SJSA1 (cell line): ENCODE data around the gene ICAM4. TPM values are rescaled to one million over a fixed set of nuclear protein-coding genes. Genes with fewer than 3 reads are reported as not detected.
A peak's percentile ranks its signal among the peaks of the same experiment; 100 is the strongest.
"Not testable (repeated sequence)": the region's sequence is repeated elsewhere in the genome, so short reads cannot be mapped to it uniquely, and the experiment has no call there.

Experiments used
- DNase-seq, 2 experiments: peaks; one replicate each; pipeline ENCODE4 v3.0.0-alpha.2; 2015 to 2020; ENCODE audit warnings: low spot score in 2 of 2, low read depth in 1 of 2
- H3K27ac ChIP-seq: fragments of 250-450 bp; sonication (Bioruptor Pico); 2 replicates; pipeline ENCODE4 v1.5.1; 2020; ENCODE audit warnings: mild to moderate bottlenecking, moderate library complexity
- H3K27me3 ChIP-seq: fragments of 250-450 bp; sonication (Bioruptor Pico); replicated peaks from 2 replicates; pipeline ENCODE4 v1.5.1; 2020; ENCODE audit warnings: mild to moderate bottlenecking, moderate library complexity
- H3K36me3 ChIP-seq: fragments of 250-450 bp; sonication (Bioruptor Pico); 2 replicates; pipeline ENCODE4 v1.5.1; 2020; ENCODE audit warnings: mild to moderate bottlenecking
- H3K4me1 ChIP-seq: fragments of 250-450 bp; sonication (Bioruptor Pico); replicated peaks from 2 replicates; pipeline ENCODE4 v1.6.1; 2021; ENCODE audit warnings: mild to moderate bottlenecking
- H3K4me3 ChIP-seq: fragments of 250-450 bp; sonication (Bioruptor Pico); 2 replicates; pipeline ENCODE4 v1.5.1; 2020; ENCODE audit warnings: mild to moderate bottlenecking
- H3K9me3 ChIP-seq: fragments of 250-450 bp; sonication (Bioruptor Pico); replicated peaks from 2 replicates; pipeline ENCODE4 v1.5.1; 2020; ENCODE audit warnings: mild to moderate bottlenecking
- total RNA-seq: library from RNA; depleted of rRNA; stranded (reverse); fragments of >200 nt; shearing (Covaris generic); gene quantifications from 2 replicates; pipeline ENCODE4 v1.2.3, GENCODE V29; 2014; rRNA removed

The ICAM4 gene, protein sequence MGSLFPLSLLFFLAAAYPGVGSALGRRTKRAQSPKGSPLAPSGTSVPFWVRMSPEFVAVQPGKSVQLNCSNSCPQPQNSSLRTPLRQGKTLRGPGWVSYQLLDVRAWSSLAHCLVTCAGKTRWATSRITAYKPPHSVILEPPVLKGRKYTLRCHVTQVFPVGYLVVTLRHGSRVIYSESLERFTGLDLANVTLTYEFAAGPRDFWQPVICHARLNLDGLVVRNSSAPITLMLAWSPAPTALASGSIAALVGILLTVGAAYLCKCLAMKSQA
- total RNA-seq: not detected in 2 replicates

DNA sequence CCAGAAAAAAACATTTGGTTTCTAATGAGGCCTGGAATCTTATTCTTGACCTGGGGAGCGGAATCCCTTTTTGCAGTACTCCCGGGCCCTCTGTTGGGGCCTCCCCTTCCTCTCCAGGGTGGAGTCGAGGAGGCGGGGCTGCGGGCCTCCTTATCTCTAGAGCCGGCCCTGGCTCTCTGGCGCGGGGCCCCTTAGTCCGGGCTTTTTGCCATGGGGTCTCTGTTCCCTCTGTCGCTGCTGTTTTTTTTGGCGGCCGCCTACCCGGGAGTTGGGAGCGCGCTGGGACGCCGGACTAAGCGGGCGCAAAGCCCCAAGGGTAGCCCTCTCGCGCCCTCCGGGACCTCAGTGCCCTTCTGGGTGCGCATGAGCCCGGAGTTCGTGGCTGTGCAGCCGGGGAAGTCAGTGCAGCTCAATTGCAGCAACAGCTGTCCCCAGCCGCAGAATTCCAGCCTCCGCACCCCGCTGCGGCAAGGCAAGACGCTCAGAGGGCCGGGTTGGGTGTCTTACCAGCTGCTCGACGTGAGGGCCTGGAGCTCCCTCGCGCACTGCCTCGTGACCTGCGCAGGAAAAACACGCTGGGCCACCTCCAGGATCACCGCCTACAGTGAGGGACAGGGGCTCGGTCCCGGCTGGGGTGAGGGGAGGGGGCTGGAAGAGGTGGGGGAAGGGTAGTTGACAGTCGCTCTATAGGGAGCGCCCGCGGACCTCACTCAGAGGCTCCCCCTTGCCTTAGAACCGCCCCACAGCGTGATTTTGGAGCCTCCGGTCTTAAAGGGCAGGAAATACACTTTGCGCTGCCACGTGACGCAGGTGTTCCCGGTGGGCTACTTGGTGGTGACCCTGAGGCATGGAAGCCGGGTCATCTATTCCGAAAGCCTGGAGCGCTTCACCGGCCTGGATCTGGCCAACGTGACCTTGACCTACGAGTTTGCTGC, at the start of gene ICAM4:
Gene ICAM4 (plus strand): TSS at position 153 of the 935 bp plus-strand sequence. CDS start 58 bp downstream, at position 211.
- Histone ChIP-seq H3K4me3 (no peak within 1 kb of the TSS), H3K27me3 (peaks cover 29% of the 10 kb centered on the region), H3K27ac (no peak within 1 kb of the TSS), H3K9me3 (no peaks in the 10 kb centered on the region), H3K4me1 (peaks cover 35% of the 10 kb centered on the region), H3K36me3 (peaks cover 16% of the 10 kb centered on the region)
- no peak for DNase-seq

DNA sequence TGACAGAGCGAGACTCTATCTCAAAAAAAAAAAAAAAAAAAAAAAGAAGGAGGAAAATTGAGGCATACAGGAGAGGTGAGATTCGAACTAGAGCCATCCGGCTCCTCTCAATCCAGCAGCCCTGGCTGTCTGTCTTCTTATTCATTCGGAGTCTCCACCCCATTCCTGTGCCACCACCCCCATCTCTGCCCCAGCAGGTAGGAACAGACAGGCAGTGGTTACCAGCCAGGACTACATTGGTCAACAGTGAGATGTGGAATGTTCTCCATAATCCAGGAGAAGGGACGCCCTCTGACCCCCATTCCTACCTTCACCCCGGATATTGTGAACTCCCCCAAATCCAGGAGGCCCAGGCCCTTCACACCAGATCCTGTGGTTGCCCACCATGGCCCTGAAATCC, 49.1 kb upstream of the ICAM4 start:
- Histone ChIP-seq H3K27ac (no peak overlapping the region), H3K4me3 (no peak overlapping the region), H3K4me1 (peaks cover 2% of the 10 kb centered on the region), H3K36me3 (no peaks in the 10 kb centered on the region), H3K27me3 (no peaks in the 10 kb centered on the region), H3K9me3 (no peaks in the 10 kb centered on the region)
- no peak for DNase-seq

DNA sequence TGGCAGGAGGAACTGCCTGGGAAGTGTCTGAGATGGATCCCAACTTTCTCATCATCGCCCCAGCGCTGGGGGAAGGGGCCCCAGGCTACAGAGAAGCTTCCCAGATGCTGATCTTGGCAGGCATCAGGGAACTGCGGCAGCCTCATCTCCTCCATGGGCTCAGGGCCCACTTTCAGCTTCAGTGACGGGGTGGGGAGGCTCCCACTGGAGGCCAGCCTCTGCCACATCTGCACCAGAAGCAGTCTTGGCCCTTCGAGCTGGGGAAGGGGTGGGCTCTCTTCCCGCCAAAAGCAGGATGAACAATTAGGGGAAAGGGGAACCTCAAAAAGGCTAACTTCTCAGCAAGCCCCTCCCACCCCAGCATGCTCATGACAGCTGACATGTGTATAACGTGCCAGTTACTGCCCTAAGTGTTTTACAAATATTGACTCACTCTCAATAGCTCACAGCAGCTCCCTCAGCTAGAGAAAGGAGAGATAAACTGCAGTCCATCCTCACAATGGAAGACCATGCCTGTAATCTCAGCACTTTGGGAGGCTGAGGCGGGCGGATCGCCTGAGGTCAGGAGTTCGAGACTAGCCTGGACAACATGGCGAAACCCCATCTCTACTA, 48.5 kb upstream of the ICAM4 start:
- H3K9me3 ChIP-seq: no peaks in the 10 kb centered on the region
- no peaks in the 10 kb centered on the region for H3K36me3 ChIP-seq
- H3K27ac ChIP-seq: no peak overlapping the region
- H3K27me3 ChIP-seq: no peaks in the 10 kb centered on the region
- no peak overlapping the region for H3K4me3 ChIP-seq
- peaks cover 4% of the 10 kb centered on the region for H3K4me1 ChIP-seq
- DNase-seq: no peak

DNA sequence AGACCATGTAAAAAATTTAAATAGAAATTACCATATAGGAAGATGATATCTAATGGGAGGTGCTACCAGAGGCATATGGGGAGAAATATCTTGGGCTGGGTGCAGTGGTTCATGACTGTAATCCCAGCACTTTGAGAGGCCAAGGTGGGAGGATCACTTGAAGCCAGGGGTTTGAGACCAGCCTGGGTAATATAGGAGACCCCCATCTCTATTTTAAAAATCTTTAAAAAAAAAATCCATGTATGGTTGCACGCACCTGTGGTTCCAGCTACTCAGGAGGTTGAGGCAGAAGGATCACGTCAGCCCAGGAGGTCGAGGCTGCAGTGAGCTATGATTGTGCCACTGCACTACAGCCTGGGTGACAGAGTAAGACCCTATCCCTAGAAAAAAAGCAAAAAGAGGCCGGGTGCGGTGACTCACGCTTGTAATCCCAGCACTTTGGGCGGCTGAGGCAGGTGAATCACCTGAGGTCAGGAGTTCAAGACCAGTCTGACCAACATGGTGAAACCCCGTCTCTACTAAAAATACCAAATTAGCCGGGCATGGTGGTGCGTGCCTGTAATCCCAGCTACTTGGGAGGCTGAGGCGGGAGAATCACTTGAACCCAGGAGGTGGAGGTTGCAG, 44.8 kb upstream of the ICAM4 start:
- not testable (repeated sequence) for H3K4me3 ChIP-seq, H3K36me3 ChIP-seq, H3K27me3 ChIP-seq, DNase-seq, H3K9me3 ChIP-seq, H3K27ac ChIP-seq
- H3K4me1 ChIP-seq: peaks cover 12% of the 10 kb centered on the region

DNA sequence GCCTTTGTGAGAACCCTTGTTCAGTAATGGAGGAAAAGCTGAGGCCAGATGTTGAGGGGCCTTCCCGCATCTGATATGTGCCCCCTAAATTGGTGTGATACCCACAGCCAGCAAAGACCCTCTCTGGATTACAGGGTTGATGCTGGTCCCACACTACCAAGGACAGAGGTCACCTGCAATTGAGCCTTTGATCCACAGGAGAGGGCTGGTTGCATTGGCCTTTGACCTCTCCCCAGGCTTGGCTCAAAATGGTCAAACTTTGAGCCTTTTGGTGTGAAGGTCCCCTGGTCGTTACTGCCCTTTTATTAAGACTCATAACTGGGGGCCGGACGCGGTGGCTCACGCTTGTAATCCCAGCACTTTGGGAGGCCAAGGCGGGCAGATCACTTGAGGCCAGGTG, 43.1 kb upstream of the ICAM4 start:
- Histone ChIP-seq H3K27me3 (no peaks in the 10 kb centered on the region), H3K36me3 (no peaks in the 10 kb centered on the region), H3K27ac (no peak overlapping the region), H3K4me3 (no peak overlapping the region), H3K9me3 (no peaks in the 10 kb centered on the region), H3K4me1 (peaks cover 12% of the 10 kb centered on the region)
- DNase-seq: no peak

DNA sequence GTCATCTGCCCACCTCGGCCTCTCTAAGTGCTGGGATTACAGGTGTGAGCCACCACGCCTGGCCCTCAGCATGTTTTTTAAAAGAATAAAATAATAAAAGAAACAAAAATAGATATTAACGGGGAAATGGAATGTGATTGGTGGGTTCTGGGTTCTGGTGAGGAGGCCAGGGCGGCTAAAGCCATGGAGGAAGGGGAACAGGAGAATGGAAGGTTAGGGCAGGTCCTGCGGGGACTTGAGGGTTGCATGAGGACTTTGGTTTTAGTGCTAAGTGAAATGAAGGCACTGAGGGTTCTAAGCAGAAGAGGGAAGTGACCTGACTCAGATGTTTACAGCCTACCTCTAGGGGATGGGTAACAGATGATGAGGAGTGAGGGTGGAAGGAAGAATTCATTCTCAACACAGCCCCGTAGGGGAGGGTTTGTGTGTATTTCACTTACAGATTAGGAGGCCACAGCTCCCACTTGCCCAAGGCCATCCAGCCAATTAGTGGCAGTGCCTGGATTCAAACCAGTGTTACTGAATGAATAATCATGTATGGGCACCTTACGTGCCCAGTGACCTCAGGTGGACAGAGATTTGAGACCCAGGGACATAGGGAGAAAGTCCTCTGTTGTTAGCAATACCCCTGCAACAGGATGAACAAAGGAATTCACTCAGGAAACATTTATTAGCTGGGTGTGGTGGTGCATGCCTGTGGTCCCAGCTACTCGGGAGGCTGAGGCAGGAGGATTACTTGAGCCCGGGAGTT, 41.4 kb upstream of the ICAM4 start:
- no peak overlapping the region for H3K4me3 ChIP-seq
- H3K4me1 ChIP-seq: peaks cover 12% of the 10 kb centered on the region
- H3K27me3 ChIP-seq: no peaks in the 10 kb centered on the region
- no peak for DNase-seq
- H3K9me3 ChIP-seq: no peaks in the 10 kb centered on the region
- H3K27ac ChIP-seq: no peak overlapping the region
- no peaks in the 10 kb centered on the region for H3K36me3 ChIP-seq

DNA sequence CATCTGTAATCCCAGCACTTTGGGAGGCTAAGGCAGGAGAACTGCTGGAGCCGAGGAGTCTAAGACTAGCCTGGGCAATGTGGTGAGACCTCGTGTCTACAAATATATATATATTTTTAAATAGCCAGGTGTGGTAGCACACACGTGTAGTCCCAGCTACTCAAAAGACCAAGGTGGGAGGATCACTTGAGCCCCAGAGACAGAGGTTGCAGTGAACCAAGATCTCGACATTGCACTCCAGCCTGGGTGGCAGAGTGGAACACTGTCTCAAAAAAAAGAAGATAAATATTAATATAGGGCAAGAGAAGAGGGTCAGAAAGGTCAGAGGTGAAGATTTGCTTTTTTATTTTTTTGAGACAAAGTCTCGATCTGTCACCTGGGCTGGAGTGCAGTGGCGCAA, 40.2 kb upstream of the ICAM4 start:
- no peak overlapping the region for H3K27ac ChIP-seq
- H3K36me3 ChIP-seq: no peaks in the 10 kb centered on the region
- no peak for DNase-seq

DNA sequence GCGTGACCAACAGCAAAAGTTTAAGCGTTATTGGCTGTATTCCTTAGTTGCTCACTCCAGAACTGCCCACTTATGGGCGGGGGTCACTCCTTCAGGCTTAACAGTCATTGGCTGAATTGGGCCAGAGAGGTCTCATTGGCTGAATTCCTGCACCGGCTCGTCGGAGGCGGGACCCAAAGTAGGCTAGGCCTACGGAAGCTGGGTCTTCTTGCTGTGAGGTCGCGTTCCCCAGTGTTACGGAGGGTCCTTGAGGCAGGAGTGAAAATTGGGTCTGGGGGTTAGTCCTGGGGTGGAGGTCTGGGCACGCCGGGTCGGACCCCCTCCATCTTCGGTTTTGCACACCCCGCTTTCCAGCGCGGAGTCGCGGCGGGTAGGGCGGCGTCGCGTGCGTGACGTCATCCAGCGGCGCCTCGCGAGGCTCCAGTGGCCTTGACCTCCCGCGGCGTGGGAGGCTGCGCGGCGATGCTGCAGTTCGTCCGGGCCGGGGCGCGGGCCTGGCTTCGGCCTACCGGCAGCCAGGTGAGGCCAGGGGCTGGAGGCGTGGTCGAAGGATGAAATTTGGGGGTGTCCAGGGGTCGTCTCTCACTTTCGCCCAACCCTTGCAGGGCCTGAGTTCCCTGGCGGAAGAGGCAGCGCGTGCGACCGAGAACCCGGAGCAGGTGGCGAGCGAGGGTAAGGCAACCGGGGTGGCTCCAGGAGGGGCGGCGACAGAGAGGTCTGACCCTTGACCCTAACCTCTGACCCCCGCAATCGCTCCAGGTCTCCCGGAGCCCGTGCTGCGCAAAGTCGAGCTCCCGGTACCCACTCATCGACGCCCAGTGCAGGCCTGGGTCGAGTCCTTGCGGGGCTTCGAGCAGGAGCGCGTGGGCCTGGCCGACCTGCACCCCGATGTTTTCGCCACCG, 34.7 kb upstream of the ICAM4 start, which contains the start of gene MRPL4:
Gene MRPL4 (plus strand): TSS at position 423 of the 903 bp plus-strand sequence. CDS start 40 bp downstream, at position 463.
- peak; percentile 98 to 99 for DNase-seq
- H3K27ac ChIP-seq: peak within 1 kb of the TSS; percentile 2
- no peaks in the 10 kb centered on the region; the same call in 1 of the 2 replicates for H3K4me1 ChIP-seq
- H3K27me3 ChIP-seq: no peaks in the 10 kb centered on the region
- H3K36me3 ChIP-seq: peaks cover 44% of the 10 kb centered on the region
- peak within 1 kb of the TSS; percentile 73 for H3K4me3 ChIP-seq
- H3K9me3 ChIP-seq: no peaks in the 10 kb centered on the region

More for the DNA sequence above, 40.2 kb upstream of the ICAM4 start:
- Histone ChIP-seq H3K9me3 (no peaks in the 10 kb centered on the region), H3K27me3 (no peaks in the 10 kb centered on the region), H3K4me1 (peaks cover 12% of the 10 kb centered on the region), H3K4me3 (no peak overlapping the region)

DNA sequence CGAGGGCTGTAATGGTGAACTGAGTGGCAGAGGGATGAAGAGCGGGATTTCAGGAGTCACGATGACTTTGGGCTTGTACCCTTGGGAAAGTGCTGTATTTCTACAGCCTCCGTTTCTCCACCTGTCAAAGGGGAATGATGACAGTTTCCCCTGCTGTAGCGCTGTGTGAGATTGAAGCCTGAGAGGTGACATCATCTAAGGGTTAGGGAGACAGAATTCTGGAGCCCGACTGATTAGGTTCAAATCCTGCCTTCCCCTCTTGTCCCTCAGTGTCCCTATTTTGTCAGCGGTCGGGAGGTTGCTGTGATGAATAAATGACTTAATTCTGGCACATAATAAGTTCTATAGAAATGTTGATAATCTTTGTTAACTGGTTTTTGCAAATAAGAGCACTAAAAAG, 34.0 kb upstream of the ICAM4 start:
- Histone ChIP-seq H3K4me3 (peak overlapping the region; percentile 73), H3K9me3 (no peaks in the 10 kb centered on the region), H3K4me1 (no peaks in the 10 kb centered on the region; the same call in 1 of the 2 replicates), H3K36me3 (peaks cover 51% of the 10 kb centered on the region), H3K27me3 (no peaks in the 10 kb centered on the region), H3K27ac (peak overlapping the region; percentile 2)
- no peak for DNase-seq

DNA sequence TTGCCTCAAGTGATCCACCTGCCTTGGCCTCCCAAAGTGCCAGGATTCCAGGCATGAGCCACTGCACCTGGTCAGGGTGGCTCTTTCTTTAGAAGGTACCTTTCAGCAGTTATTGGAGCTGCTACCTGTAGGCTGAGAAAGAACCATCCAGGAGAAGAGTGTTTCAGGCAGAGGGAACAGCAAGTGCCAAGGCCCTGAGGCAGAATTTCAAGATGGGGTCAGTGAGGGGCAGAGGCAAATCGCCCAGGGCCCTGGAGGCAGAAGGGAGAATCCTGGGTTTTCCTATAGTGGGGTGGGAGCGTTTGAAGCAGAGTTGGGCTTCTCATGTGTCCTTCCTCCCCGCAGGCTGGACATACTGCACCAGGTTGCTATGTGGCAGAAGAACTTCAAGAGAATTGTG, 32.5 kb upstream of the ICAM4 start:
- H3K4me1 ChIP-seq: no peaks in the 10 kb centered on the region; the same call in 1 of the 2 replicates
- no peak overlapping the region for H3K4me3 ChIP-seq
- H3K36me3 ChIP-seq: peaks cover 65% of the 10 kb centered on the region
- no peaks in the 10 kb centered on the region for H3K9me3 ChIP-seq
- H3K27ac ChIP-seq: no peak overlapping the region
- DNase-seq: no peak
- no peaks in the 10 kb centered on the region for H3K27me3 ChIP-seq

DNA sequence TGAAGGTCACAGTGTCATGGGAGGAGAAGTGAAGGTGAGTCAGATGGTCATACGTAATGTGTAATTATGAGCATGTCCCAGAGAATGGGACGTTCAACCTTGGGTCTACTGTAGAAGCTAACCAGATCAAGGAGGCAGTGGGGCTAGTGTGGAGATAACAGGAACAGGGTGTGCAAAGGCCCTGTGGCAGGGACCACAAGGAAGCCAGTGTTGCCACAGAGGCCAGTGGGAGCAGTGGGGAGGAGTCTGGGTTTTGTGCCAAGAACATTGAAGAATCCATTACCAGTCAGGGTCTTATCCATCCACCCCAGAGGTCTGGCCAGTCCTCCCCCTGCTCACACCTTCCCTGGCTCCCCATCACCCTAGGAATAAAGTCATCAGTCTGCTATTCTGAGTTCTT, 31.4 kb upstream of the ICAM4 start:
- no peaks in the 10 kb centered on the region for H3K27me3 ChIP-seq
- H3K4me3 ChIP-seq: no peak overlapping the region
- no peaks in the 10 kb centered on the region for H3K9me3 ChIP-seq
- no peaks in the 10 kb centered on the region; the same call in 1 of the 2 replicates for H3K4me1 ChIP-seq
- no peak overlapping the region for H3K27ac ChIP-seq
- H3K36me3 ChIP-seq: peaks cover 73% of the 10 kb centered on the region
- no peak for DNase-seq

DNA sequence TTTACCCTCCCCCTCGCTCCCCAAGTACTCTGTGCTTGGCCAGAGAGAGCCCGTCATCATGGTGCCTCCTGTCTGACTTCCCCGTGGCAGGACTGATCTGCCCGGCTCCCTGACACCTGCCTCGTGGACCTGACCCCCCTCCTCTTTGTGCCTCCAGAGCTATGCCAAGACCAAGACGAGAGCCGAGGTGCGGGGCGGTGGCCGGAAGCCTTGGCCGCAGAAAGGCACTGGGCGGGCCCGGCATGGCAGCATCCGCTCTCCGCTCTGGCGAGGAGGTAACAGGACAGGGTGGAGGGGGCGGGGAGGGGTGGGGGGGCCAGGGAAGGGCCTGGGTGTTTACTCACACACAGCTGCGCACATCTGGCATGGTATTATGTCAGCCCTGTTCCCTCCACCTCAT, 30.2 kb upstream of the ICAM4 start:
- DNase-seq: no peak
- Histone ChIP-seq H3K4me1 (no peaks in the 10 kb centered on the region; the same call in 1 of the 2 replicates), H3K9me3 (no peaks in the 10 kb centered on the region), H3K27me3 (no peaks in the 10 kb centered on the region), H3K27ac (no peak overlapping the region), H3K4me3 (no peak overlapping the region), H3K36me3 (peaks cover 73% of the 10 kb centered on the region)
